Measurements from ENCODE around the gene DNAH1.

DNAH1 gene

GRCh38 chr3:52339612-52340011 is 23.5 kb downstream of the DNAH1 start:
- peak in 4 of 14 donors; percentile 6 to 72 (median 30) for DNase-seq

DNA sequence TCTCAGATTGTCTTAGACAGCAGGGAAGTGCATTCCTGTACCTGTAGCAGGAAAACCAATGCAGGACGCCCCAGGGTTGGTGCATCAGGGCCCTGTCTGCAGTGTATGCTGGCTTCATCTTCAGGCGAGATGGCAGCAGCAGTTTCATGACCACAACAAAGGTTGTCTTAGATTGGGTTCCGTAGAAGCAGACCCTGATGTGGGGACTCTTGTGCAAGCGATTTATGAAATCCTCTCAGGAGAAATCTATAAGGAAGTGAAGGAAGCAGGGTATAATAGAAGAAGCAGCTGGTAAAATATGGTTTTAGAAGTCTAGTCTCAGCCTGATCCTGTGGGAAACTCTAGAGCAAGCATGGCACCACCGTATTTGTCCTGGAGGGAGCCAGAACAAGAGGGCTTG is 25.0 kb downstream of the DNAH1 start:
- no peak for DNase-seq

- DNase-seq: no peak
Measured at GRCh38 chr3:52343946-52344600, 28.0 kb downstream of the DNAH1 start.

DNA sequence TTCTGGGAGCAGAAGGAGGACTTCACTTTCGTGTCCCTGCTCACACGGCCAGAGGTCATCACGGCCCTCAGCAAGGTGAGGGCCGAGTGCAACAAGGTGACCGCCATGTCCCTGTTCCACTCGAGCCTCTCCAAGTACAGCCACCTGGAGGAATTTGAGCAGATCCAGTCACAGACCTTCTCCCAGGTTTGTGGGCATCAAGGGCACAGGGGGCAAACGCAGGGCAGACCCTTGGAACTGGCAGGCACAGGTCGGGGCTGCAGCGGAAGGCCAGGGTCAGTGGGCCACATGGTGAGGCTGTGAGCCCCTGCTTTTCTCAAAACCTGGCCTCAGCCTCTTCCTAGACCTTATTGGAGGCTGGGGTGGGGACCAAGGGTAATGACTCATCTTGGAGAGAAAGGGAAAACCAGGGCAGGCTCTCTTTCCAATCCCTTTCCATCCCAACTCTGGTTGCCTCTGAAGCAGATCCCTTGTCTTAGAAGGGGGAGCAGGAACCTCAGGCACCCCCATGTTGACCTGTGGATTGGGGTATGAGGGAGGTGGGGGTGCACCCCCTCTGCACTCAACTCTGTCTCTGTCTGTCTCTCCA is 29.5 kb downstream of the DNAH1 start:
- no peak for DNase-seq

DNA sequence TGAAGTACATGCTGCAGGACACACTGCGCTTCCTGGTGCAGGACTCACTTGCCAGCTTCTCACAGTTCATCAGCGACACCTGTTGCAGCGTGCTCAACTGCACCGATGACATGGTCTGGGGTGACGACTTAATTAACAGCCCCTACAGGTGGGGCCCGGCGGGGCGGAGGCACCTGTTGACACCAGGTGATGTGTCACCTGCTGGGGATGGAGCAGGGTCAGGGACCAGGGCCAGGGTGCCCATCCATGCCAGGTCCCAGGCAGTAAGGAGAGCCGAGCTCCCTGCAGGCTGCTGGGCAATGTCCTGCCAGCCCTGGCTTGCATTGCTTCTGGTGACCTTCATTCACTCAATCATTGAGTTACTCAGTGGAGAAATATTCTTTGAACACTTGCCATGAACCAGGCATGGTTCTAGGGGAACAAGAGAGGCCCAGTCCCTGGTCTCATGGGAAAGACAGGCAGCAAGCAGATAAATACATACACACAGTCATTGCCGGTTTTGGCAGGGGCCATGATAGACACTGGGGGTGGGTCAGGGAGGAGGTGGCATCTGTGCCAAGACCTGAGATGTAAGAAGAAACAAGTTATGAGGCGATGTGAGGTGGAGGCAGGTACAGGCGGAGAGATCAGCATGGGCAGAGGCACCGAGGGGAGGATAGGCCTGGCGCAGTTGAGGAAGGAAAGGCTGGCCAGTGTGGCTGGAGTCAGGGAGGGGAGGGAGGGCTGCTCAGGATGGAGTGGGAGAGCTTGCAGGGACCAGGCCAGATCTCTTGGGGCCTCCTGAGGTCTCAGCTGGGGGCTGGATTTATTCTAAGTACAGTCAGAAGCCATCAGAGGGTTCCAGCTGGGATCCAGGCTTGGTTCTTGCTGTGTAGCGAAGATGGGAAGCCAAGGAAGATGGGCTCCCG is 30.8 kb downstream of the DNAH1 start:
- DNase-seq: no peak

DNA sequence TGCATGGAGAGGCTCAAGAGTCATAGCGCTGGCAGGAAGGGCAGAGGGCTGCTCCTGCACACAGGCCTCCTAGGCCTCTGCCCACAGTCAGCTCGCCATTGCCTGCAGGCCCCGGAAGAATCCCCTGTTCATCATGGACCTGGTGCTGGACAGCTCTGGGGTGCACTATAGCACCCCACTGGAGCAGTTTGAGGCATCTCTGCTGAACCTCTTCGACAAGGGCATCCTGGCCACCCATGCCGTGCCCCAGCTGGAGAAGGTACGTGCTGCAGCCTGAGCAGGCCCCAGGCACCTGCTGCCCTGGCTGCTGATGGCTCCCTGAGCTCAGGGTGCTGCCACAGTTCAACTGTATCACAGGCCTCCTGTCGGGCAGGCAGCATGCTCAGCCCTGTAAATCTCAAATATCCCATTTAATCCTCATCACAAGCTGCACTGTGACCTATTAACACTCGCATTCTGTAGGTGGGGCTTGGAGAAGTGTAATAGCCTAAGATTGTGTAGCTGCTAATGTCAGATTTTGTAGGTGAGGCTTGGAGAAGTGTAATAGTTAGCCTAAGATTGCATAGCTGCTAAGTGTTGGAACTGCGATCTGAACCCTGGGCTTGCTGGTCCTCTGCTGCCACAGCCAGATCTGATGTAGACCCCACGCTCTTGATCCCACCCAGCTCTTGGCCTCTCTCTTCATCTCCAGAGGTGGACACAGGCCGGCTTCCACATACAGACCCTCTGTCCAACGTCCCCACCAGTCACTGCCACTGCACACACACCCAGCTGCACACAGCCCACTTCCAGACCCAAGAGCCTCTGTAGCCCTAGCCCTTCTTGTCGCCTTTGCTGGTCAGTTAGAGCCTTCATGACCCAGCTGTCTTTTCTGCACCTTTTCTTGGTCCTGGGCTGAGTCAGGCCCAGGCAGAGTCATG is 31.9 kb downstream of the DNAH1 start:
- no peak for DNase-seq

- DNase-seq: no peak
Measured at GRCh38 chr3:52349131-52349530, 33.0 kb downstream of the DNAH1 start.

DNA sequence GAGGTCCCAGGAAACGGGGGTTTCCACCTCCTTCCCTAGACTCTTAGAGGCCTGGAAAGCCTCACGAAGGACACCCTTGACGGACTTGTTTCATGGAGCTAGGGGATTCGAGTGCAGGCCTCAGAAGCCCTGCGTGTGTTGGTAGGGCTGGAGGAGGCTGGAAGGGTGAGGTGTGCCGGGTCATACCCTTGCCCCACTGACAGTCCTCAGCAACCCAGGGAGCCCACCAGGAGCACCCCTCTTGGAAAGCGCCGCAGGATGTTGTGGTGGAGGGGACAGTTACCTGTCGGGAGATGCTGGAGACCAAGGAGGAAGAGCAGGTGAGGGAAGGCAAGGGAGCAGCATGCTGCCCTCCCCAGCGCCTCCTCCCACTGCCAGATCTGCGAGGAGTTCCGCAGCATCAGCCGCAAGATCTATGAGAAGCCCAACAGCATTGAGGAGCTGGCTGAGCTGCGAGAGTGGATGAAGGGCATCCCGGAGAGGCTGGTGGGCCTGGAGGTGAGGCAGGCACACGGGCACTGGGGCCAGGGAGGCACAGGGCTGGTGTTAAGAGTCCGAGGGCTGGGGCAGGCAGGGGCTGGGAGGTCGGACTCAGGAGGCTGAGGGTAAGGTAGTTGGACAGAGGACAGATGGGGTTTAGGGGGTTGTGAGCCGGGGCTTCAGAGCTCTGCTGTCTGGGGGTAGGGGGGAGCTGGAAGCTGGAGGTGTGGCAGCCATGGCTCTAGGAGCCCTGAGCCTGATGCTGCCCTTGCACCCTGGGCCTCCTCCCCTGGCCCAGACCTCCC is 33.7 kb downstream of the DNAH1 start:
- DNase-seq: no peak

DNA sequence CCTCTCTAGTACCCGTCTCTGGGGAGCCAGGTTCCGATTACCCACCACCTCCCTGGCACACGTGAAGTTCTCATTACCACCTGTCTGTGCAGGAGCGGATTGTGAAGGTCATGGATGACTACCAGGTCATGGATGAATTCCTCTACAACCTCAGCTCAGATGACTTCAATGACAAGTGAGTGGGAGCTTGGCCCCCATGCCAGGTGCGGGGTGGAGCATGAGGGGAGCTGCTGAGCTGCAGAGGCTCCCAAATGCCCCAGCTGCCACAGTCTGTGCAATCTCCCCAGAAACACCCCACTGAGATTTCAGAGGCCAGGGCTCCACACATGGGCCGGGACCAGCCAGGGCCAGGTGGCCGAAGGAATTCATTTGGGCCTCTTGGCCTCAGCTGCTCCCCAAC is 34.3 kb downstream of the DNAH1 start:
- DNase-seq: no peak

GRCh38 chr3:52350981-52351761 is 35.1 kb downstream of the DNAH1 start:
- DNase-seq: no peak

DNA sequence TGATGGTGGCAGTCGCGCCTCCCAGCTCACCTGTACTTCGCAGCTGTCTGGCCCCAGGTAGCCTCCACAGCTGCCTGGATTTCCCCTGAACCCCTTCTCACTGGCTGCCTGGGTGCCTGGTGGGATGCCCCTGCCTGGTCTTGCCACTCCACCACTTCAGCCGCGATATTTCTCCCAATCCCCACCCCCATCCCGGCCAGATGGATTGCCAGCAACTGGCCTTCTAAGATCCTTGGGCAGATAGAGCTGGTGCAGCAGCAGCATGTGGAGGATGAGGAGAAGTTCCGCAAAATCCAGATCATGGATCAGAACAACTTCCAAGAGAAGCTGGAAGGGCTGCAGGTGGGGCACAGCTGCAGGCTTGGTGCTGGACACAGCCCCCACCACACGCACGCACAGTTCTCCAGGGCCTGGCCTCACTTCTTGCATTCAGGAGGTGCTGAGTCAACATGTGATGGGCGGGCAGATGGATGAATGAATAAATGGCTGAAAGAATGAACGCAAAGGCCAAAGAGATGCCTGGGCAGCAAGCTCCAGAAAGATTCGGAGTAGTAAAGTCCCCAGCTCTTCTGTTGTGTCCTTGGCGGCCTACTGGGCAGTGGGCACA is 35.7 kb downstream of the DNAH1 start:
- DNase-seq: no peak

DNA sequence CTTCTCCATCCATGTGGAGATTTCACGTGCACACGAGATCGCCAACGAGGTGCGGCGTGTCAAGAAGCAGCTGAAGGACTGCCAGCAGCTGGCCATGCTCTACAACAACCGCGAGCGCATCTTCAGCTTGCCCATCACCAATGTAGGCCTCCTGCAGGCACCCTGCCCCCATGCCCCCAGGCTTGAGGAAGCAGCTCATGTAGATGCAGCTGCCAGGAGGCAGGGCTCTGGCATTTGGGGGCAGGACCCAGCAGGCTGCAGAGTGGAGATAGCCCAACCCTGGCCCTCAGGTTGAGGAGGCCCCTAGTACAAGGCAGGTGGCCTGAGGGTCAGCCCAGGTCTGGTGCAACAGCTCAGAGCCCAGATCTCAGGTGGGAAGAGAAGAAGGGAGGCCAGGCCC is 36.4 kb downstream of the DNAH1 start:
- no peak for DNase-seq

DNA sequence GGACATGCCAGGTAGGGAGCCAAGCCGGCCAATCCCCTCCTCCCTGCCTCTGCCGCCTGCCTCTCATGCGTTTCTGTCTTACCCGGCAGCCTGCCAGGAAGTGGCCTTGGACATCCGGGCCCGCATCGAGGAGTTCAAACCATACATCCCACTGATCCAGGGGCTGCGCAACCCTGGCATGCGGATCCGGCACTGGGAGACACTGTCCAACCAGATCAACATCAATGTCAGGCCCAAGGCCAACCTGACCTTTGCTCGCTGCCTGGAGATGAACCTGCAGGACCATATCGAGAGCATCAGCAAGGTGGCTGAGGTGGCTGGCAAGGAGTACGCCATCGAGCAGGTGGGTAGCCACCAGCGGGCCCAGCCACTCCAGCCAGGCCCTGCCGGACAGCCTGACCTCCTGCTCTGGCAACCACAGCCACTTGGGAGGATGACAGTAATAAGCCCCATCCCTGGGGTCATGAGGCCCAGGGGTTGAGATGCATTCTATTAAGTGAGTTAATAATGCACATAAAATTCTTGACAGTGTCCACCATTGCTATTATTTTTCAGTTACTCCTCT is 37.3 kb downstream of the DNAH1 start:
- DNase-seq: no peak

DNA sequence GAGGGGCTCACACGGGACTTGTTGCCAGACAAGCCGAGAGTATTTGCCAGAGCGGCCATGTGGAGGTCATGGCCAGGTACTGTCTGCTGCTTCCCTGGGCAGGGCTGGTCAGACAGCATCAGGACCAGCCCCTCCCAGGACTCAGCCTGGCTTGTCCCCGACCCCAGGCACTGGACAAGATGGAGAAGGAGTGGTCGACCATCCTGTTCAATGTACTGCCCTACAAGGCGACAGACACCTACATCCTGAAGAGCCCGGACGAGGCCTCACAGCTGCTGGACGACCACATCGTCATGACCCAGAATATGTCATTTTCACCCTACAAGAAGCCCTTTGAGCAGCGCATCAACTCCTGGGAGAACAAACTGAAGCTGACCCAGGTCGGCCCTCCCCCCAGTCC is 38.6 kb downstream of the DNAH1 start:
- no peak for DNase-seq

DNA sequence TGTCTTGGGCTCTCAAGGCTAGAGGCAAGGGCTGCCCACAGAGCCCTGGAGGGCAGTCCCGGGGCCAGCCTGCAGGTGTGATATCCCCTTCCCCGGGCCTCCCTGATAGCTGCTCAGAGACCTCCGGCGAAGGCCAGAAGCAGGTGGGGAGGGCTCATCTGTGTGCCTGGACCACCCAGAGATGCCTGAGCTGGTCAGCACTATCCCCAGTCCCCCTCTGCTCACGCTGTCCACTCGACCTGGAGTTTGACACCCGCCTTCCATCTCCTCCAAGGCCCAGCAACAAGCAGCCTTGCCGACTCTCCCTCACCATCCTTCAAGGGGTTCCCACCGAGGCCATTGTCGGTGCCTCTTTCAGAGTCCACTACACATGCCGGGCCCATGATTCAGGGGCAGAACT is 39.4 kb downstream of the DNAH1 start:
- DNase-seq: no peak

GRCh38 chr3:52356126-52356525 is 40.0 kb downstream of the DNAH1 start:
- no peak for DNase-seq

DNA sequence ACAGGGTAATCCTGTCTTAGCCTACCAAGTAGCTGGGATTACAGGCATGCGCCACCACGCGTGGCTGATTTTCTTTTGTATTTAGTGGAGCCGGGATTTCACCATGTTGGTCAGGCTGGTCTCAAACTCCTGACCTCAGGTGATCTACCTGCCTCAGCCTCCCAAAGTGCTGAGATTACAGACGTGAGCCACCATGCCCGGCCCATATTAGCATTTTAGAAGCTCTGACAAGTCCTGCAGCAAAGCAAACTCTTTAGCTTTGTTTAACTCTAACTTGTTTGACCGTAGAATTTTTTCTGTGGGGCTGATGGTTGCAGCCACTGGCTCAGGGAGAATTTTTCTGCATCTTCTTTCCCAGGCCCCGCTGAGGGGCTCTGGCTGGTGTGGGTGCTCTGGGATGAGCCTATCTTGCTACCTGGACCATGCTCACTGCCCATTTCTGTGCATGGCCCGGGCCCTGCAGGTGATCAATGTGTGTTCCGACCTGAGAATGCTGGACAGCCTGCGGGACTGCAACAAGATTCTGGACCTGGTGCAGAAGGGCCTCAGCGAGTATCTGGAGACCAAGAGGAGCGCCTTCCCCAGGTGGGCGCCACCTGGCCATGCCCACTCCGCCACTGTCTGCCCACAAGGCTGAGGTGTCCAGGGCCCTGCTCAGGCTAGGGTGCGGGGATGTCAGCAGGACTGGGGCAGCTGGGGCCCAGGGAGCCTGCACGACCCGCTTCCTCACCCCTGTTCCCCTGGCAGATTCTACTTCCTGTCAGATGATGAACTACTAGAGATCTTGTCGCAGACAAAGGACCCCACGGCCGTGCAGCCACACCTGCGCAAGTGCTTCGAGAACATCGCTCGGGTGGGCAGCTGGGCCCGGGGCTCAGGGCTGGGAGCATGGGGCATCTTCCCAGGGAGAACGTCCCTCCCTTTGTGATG is 41.3 kb downstream of the DNAH1 start:
- no peak for DNase-seq

GRCh38 chr3:52358362-52358940 is 42.3 kb downstream of the DNAH1 start:
- no peak for DNase-seq
